Prostate gland (tissue), 2 donors: ENCODE results near the gene KRTAP5-8.

ENCODE experiments used
- CTCF ChIP-seq, 4 experiments: fragments of 200-600 bp in 2 of 4; fragments of 450-650 bp in 2 of 4; sonication (generic) in 2 of 4; IDR thresholded peaks; 1 replicate in 3 of 4; 2 replicates in 1 of 4; pipeline ENCODE4 v1.5.1; 2016 to 2019; ENCODE audit warnings: antibody characterized with exemption in 4 of 4, mild to moderate bottlenecking in 2 of 4, moderate library complexity in 2 of 4
- POLR2A ChIP-seq: fragments of 450-650 bp; IDR thresholded peaks from one replicate; pipeline ENCODE4 v1.6.1; 2016; ENCODE audit warnings: antibody characterized with exemption, mild to moderate bottlenecking

GRCh38 chr11:71566081-71566620 lies 28.3 kb downstream of the KRTAP5-8 start:
- TF ChIP-seq POLR2A (no peak), CTCF (IDR thresholded peaks at IDR 0.05) (no peak)
